GM21390 (cell line): Measurements from ENCODE around the gene PKP4.

ENCODE experiments used
- ATAC-seq: cut with Tn5 transposase; IDR thresholded peaks from one replicate; pipeline ENCODE4 v1.9.1; 2021; ENCODE audit not compliant: unreplicated experiment

The PKP4 gene

GRCh38 chr2:158539176-158540005 is 82.6 kb downstream of the PKP4 start:
- ATAC-seq, result no peak

- ATAC-seq, result no peak
Observed at GRCh38 chr2:158542577-158542976, 85.8 kb downstream of the PKP4 start.

- ATAC-seq, result no peak
Observed at GRCh38 chr2:158543957-158544356, 87.2 kb downstream of the PKP4 start.

GRCh38 chr2:158544998-158545397 is 88.2 kb downstream of the PKP4 start:
- ATAC-seq, result no peak

GRCh38 chr2:158546412-158547144 is 89.8 kb downstream of the PKP4 start:
- peak; percentile 81 for ATAC-seq

- no peak for ATAC-seq
Observed at GRCh38 chr2:158553257-158553656, 96.5 kb downstream of the PKP4 start.

GRCh38 chr2:158554996-158555395 is 98.2 kb downstream of the PKP4 start:
- ATAC-seq, result no peak

- ATAC-seq, result no peak
Observed at GRCh38 chr2:158556124-158556523, 99.4 kb downstream of the PKP4 start.

GRCh38 chr2:158557752-158558151 is 101.0 kb downstream of the PKP4 start:
- ATAC-seq, result no peak

- ATAC-seq, result no peak
Observed at GRCh38 chr2:158559252-158559651, 102.5 kb downstream of the PKP4 start.

- no peak for ATAC-seq
Observed at GRCh38 chr2:158560259-158560658, 103.5 kb downstream of the PKP4 start.

GRCh38 chr2:158561054-158561453 is 104.3 kb downstream of the PKP4 start:
- no peak for ATAC-seq

- no peak for ATAC-seq
Observed at GRCh38 chr2:158567208-158567607, 110.5 kb downstream of the PKP4 start.

GRCh38 chr2:158569284-158569683 is 112.5 kb downstream of the PKP4 start:
- ATAC-seq, result no peak

GRCh38 chr2:158570869-158571268 is 114.1 kb downstream of the PKP4 start:
- no peak for ATAC-seq

- no peak for ATAC-seq
Observed at GRCh38 chr2:158573739-158574138, 117.0 kb downstream of the PKP4 start.

- ATAC-seq, result no peak
Observed at GRCh38 chr2:158575051-158575635, 118.4 kb downstream of the PKP4 start.

GRCh38 chr2:158577141-158577540 is 120.4 kb downstream of the PKP4 start:
- ATAC-seq, result no peak

- peak; percentile 94 for ATAC-seq
Observed at GRCh38 chr2:158578703-158579330, 122.1 kb downstream of the PKP4 start.

GRCh38 chr2:158579928-158580327 is 123.2 kb downstream of the PKP4 start:
- ATAC-seq, result no peak

- no peak for ATAC-seq
Observed at GRCh38 chr2:158580760-158581159, 124.0 kb downstream of the PKP4 start.
